GM18907 (cell line): Measurements from ENCODE around the gene UBAC1.
"Not testable (repeated sequence)": the region's sequence is repeated elsewhere in the genome, so short reads cannot be mapped to it uniquely, and the experiment has no call there.

Experiments used
- ATAC-seq: cut with Tn5 transposase; IDR thresholded peaks from one replicate; pipeline ENCODE4 v1.9.1; 2021; ENCODE audit warnings: mild to moderate bottlenecking, moderate library complexity; ENCODE audit not compliant: unreplicated experiment

The UBAC1 gene

GRCh38 chr9:135923508-135923907, 37.7 kb downstream of the UBAC1 start:
- no peak for ATAC-seq

DNA sequence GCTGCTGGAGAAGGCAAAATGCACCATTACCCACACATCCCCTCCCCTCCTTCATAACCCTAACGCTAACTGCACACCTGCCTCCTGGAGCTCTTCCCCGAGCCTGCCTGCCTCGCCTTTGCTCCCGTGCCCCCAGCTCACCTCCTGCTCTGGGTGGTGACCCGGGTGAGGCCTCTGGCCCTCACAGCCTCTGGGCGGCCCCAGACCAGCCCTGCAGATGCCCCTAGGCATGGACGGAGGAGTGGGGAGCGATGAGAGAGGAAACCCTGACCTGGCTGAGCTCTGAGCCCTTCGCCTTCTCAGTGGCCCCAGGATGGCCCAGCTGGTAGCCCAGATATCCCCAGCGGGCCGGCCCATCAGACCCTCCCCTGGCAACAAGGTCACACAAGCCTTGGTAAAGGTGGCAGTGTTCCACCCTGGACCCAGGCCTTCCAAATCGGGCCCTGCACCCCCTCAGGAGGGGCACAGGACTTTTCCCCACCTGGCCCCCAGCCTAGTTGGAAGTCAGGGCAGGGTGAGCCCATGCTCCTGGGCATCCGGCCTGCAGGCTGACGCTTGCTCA, 39.3 kb downstream of the UBAC1 start:
- ATAC-seq, result no peak

DNA sequence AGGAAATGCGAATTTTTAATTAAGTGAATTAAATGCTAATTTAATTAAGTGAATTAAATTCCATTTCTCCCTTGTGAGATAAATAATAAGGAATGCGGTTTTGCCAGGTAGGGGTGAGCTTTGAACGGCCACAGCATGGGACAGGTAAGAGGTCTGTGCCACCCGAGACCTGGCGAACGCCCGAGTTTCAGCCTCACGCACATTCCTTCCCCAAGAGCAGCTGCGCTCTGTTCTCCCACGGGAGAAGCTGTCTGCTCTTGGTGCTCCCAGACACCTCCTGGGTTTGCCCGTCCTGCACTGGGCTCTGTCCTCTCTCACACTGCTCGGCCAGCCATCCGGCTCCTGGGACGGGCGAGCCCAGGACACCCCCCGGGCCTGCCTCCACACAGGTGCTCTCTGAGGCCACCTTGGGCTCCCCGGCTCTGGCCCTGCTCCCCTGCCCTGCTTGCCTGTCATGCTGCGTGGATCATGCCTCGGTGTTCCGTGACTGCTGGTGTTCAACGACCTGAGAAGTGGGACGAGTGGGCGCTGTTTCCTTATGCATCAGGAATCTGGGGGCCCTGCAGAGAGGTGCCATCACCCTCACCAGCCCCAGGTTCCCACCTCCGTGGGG, 40.1 kb downstream of the UBAC1 start:
- ATAC-seq, result no peak

DNA sequence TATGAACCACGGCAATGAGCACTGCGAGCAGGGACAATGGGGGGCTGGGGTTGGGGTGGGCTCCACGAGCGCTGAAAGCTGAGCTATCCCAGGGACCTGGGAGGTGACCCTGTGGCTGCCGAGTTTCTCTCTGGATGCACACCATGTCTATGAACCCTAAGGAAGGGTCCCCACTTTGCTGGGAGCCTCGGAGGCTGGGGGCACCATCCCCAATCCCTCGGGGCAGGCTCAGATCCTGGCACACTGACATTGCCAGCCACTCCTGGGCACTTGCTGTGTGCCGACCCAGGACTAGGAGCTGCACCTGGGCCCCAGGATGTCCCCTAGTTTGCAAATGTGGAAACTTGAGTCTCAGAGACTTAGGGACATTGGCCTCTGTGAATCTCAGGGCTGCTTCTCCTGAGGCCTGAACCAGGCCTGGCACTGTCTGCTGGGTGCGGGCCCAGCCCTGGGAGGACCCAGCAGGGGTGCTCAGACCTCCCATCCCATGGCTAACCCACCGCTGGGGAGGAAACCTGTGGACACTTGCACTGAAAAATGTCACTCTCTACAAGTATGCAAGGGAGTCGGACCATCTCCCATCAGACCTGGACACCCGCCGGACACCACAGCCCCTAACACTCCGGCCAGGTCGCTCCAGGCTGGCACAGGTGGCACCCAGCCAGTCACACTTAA, 40.8 kb downstream of the UBAC1 start:
- ATAC-seq, result no peak

DNA sequence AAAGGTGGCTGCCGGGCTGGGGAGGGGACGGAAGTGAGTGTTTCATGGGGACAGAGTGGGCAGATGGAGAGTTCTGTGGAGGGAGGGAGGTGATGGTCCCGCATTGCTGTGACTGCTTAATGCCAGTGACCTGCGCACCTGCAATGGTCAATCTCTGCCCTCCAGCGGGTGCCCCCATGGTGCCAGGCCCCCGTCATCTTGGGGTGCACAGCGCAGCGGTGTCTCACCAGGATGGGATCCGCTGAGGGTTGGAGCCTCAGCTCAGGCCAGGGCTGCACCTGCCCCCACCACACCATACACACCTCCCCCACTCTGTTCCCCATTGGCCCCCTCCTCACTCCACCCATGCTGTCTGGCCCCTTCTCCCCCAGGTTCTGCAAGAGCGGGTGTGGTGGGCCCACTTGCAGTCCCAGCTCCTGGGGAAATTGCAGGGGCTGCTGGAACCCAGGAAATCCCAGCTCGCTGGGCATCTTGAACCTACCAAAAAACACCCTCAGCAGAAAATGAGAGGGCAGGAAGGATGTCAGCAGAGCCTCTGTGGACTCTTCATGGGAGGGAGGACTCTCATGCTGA, 41.8 kb downstream of the UBAC1 start:
- no peak for ATAC-seq

- ATAC-seq, result not testable (repeated sequence)
Observed at GRCh38 chr9:135916227-135916626, 44.9 kb downstream of the UBAC1 start.

DNA sequence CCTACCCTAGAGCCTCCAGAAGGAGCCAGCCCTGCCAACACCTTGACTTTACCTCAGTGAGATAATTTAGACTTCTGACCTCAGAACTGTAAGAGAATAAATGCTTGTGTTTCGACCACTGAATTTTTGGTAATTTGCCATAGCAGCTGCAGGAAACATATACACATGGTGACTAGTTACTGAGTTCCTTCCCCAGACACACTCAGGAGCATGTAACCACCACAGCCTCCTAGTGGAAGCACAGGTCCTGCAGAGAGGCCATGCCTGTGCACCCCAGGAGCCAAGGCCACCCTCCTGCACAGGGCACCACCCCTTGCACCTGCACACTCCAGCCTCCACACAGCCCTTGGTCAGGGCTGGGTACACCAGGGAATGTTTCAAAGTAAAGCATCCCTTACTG, 46.3 kb downstream of the UBAC1 start:
- ATAC-seq, result no peak

DNA sequence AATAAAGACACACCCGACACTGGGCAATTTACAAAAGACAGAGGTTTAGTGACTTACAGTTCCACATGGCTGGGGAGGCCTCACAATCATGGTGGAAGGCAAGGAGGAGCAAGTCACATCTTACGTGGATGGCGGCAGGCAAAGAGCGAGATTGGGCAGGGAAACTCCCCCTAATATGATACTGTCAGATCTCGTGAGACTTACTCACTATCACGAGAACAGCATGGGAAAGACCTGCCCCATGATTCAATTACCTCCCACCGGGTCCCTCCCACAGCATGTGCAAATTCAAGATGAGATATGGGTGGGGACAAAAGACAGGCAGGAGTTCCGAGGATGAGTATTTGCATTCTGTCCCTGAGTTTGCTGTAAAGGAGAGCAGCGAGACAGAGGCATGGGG, 49.9 kb downstream of the UBAC1 start:
- not testable (repeated sequence) for ATAC-seq

DNA sequence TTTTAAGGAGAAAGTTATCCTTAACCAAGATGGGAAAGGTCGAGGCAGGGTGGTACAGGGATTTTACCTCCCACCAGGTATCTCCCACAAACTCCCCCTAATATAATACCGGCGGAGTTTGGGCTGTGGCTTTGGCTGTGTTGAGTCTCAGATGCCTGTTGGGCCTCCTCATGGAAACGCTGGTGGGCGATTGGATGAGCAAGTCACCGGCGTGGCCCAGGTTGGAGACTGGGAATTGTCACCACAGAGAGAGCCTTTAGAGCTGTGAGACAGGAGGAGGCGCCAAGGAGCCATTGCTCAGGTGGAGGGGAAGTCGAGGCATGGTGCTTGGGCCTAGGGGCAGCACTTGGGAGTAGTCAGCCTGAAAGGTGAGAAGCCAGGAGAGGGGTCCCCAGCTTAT, 50.4 kb downstream of the UBAC1 start:
- no peak for ATAC-seq

DNA sequence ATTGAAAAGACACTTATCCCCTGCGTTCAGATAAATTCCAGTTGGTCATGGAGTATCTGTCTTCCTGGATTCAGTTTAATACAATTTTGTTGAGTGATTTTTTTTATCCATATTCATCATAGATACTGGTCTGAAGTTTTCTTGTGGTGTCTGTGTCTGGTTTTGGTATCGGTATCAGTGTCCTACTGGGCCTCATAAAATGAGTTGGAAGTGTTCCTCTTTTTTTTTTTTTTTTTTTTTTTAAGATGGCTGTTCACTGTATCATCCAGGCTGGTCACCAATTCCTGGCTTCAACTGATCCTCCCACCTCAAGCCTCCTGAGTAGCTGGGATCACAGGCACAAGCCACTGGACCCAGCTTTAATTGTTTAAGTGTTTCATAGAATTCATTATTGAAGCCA, 51.0 kb downstream of the UBAC1 start:
- no peak for ATAC-seq

- ATAC-seq, result no peak
Observed at GRCh38 chr9:135909371-135909770, 51.8 kb downstream of the UBAC1 start.

GRCh38 chr9:135908754-135909204, 52.4 kb downstream of the UBAC1 start:
- ATAC-seq, result no peak

DNA sequence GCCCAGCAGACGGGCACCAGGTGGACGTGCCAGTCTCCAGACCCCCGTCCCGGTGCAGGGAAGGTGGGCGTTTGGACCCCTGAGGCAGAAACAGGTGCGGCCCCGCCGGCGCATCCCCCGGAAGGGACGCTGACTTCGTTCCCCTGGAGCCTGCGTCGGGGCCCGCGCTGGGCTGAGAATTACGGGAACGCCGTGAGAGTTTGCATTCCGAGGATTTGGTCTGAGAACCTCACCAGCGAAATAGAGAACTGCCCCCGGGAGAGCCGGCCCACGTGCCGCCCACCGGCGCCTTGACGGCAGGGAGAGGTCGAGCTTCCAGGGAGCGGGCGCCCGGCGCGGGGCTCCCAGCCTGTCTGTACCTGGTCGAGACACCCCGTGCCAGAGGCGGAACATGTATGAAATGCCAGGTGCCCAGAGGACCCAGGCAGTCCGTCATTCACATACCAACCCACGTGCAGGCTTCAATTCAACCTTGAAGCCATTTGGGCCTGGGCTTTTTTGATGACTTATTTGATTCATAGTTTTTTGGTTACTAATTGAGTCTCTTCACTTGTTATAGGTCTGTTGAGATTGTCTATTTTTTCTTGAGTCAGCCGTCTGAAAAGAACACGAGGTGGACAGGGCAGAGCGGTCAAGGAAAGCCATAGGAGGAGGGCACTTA, 53.0 kb downstream of the UBAC1 start:
- peak; percentile 12 for ATAC-seq

GRCh38 chr9:135907431-135908092, 53.6 kb downstream of the UBAC1 start, which contains the start of gene CAMSAP1:
TSS of gene CAMSAP1 (minus strand) at chr9:135907546. CDS start at chr9:135907159, 387 bp downstream.
- peak; percentile 71 for ATAC-seq

GRCh38 chr9:135907006-135907430, 54.2 kb downstream of the UBAC1 start:
- ATAC-seq, result peak; percentile 40

- ATAC-seq, result peak; percentile 17
Observed at GRCh38 chr9:135906291-135907005, 54.7 kb downstream of the UBAC1 start.

- no peak for ATAC-seq
Observed at GRCh38 chr9:135905380-135906258, 55.6 kb downstream of the UBAC1 start.

- no peak for ATAC-seq
Observed at GRCh38 chr9:135903786-135904520, 57.2 kb downstream of the UBAC1 start.

GRCh38 chr9:135903358-135903656, 57.9 kb downstream of the UBAC1 start:
- ATAC-seq, result no peak
